Gastrocnemius medialis (tissue), 4 donors: ENCODE results near the gene ANO9.

Experiments used
- POLR2A ChIP-seq, 2 donors: fragments of 450-650 bp; IDR thresholded peaks; one replicate each; pipeline ENCODE4 v1.6.1; 2017; ENCODE audit warnings: antibody characterized with exemption in 2 of 2, mild to moderate bottlenecking in 2 of 2, moderate library complexity in 2 of 2
- TF ChIP-seq, protein P1 (sequence below), 5 experiments: fragments of 450-650 bp in 3 of 5; fragments of 200-600 bp in 2 of 5; sonication (generic) in 2 of 5; IDR thresholded peaks in 4 of 5; conservative IDR thresholded peaks in 1 of 5; 1 replicate in 4 of 5; 2 replicates in 1 of 5; pipeline ENCODE4 v1.5.1; 2016 to 2019; ENCODE audit warnings: antibody characterized with exemption in 5 of 5, mild to moderate bottlenecking in 3 of 5, moderate library complexity in 3 of 5

GRCh38 chr11:488579-488978 is 46.8 kb upstream of the ANO9 start:
- TF ChIP-seq, protein P1, sequence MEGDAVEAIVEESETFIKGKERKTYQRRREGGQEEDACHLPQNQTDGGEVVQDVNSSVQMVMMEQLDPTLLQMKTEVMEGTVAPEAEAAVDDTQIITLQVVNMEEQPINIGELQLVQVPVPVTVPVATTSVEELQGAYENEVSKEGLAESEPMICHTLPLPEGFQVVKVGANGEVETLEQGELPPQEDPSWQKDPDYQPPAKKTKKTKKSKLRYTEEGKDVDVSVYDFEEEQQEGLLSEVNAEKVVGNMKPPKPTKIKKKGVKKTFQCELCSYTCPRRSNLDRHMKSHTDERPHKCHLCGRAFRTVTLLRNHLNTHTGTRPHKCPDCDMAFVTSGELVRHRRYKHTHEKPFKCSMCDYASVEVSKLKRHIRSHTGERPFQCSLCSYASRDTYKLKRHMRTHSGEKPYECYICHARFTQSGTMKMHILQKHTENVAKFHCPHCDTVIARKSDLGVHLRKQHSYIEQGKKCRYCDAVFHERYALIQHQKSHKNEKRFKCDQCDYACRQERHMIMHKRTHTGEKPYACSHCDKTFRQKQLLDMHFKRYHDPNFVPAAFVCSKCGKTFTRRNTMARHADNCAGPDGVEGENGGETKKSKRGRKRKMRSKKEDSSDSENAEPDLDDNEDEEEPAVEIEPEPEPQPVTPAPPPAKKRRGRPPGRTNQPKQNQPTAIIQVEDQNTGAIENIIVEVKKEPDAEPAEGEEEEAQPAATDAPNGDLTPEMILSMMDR (IDR thresholded peaks at IDR 0.05 in 4 of 5, conservative IDR thresholded peaks at IDR 0.05 in 1 of 5), result no peak
- TF ChIP-seq POLR2A (IDR thresholded peaks at IDR 0.05), result no peak
